PC-3 (cell line): Measurements from ENCODE around the gene MGST1. TPM values are rescaled to one million over a fixed set of nuclear protein-coding genes. Genes with fewer than 3 reads are reported as not detected.

Source experiments
- ATAC-seq: fragments of 200-7000 bp; cut with Tn5 transposase; 2 replicates; pipeline ENCODE4 v1.9.1; 2020; ENCODE audit warnings: mild to moderate bottlenecking, moderate library complexity
- BruUV-seq: library from RNA; stranded (reverse); fragments of 400-500 nt; replicated peaks from 2 replicates; lab custom pipeline; 2021; lab: Mats Ljungman, UMichigan
- CTCF ChIA-PET: fragments of 300-600 bp; sonication (Branson Sonifier 250); formaldehyde crosslinking; loops from one replicate; lab custom pipeline; 2022; ENCODE audit warnings: antibody characterized with exemption; lab: Charles Lee
- POLR2A ChIA-PET: fragments of 300-600 bp; sonication (Branson Sonifier 250); formaldehyde crosslinking; loops from one replicate; lab custom pipeline; 2022; ENCODE audit warnings: antibody characterized with exemption; ENCODE audit not compliant: unreplicated experiment; lab: Charles Lee
- DNase-seq: peaks from one replicate; pipeline ENCODE4 v3.0.0-alpha.2; 2015
- H2AFZ ChIP-seq: fragments of 300-600 bp; sonication (generic); 2 replicates; pipeline ENCODE4 v1.6.0; 2016; ENCODE audit warnings: antibody characterized with exemption, low read length
- H3F3A ChIP-seq: fragments of 300-600 bp; sonication (generic); one replicate; pipeline ENCODE4 v1.6.0; 2017; ENCODE audit warnings: antibody characterized with exemption, low read length, control low read depth, mild to moderate bottlenecking; ENCODE audit not compliant: unreplicated experiment
- H3K27ac ChIP-seq: fragments of 300-600 bp; sonication (generic); 2 replicates; pipeline ENCODE4 v1.5.1; 2016; ENCODE audit warnings: mild to moderate bottlenecking, low read length
- H3K27me3 ChIP-seq: fragments of 300-600 bp; sonication (generic); 2 replicates; pipeline ENCODE4 v1.6.1; 2016; ENCODE audit warnings: low read length, mixed read lengths
- H3K36me3 ChIP-seq: fragments of 300-600 bp; sonication (generic); 2 replicates; pipeline ENCODE4 v1.6.1; 2016; ENCODE audit warnings: low read depth, mixed run types, low read length, mixed read lengths
- H3K4me1 ChIP-seq: fragments of 300-600 bp; sonication (generic); 2 replicates; pipeline ENCODE4 v1.5.1; 2016; ENCODE audit warnings: low read length; ENCODE audit not compliant: insufficient read depth
- H3K4me2 ChIP-seq: fragments of 300-600 bp; sonication (generic); 2 replicates; pipeline ENCODE4 v1.6.0; 2016; ENCODE audit warnings: low read length
- H3K4me3 ChIP-seq: fragments of 300-600 bp; sonication (generic); 2 replicates; pipeline ENCODE4 v1.5.1; 2016; ENCODE audit warnings: mild to moderate bottlenecking, low read length, mixed read lengths
- H3K79me2 ChIP-seq: fragments of 300-600 bp; sonication (generic); 2 replicates; pipeline ENCODE4 v1.6.1; 2017; ENCODE audit warnings: low read length, mixed read lengths
- H3K9ac ChIP-seq: fragments of 300-600 bp; sonication (generic); 2 replicates; pipeline ENCODE4 v1.6.0; 2016; ENCODE audit warnings: mild to moderate bottlenecking, low read length
- H3K9me2 ChIP-seq: fragments of 300-600 bp; sonication (generic); replicated peaks from 2 replicates; pipeline ENCODE4 v1.6.1; 2016; ENCODE audit warnings: mixed run types, low read length, mixed read lengths
- H3K9me3 ChIP-seq: fragments of 300-600 bp; sonication (generic); 2 replicates; pipeline ENCODE4 v1.6.1; 2016; ENCODE audit warnings: low read length, mixed read lengths
- H4K20me1 ChIP-seq: fragments of 300-600 bp; sonication (generic); 2 replicates; pipeline ENCODE4 v1.6.1; 2016; ENCODE audit warnings: low read length, mixed read lengths
- CTCF ChIP-seq: fragments of 300-600 bp; sonication (generic); conservative IDR thresholded peaks from 2 replicates; pipeline ENCODE4 v1.5.1; 2017; ENCODE audit warnings: antibody characterized with exemption, low read depth, mild to moderate bottlenecking, low read length
- EZH2 ChIP-seq: fragments of 300-600 bp; sonication (generic); IDR thresholded peaks from one replicate; pipeline ENCODE4 v1.6.1; 2017; ENCODE audit warnings: antibody characterized with exemption, mild to moderate bottlenecking, low read length; ENCODE audit not compliant: unreplicated experiment
- EZH2phosphoT487 ChIP-seq: fragments of 300-600 bp; sonication (generic); IDR thresholded peaks from 2 replicates; pipeline ENCODE4 v1.6.1; 2018; ENCODE audit warnings: mild to moderate bottlenecking, antibody characterized with exemption, low read length, borderline replicate concordance
- intact Hi-C: fragments of 100-400 bp; cut with micrococcal nuclease; formaldehyde crosslinking; loops from 2 replicates; pipeline ENCODE4 v1.9.0; 2023
- total RNA-seq: library from RNA; depleted of rRNA; stranded (reverse); fragments of >200 nt; gene quantifications from 2 replicates; pipeline ENCODE4 v1.2.3, GENCODE V29; 2014

The MGST1 gene
- total RNA-seq, 1 experiment from 2014 or later, result 105 TPM

- no TSS peak for BruUV-seq
- H3K4me3 ChIP-seq, result no peak overlapping the region
- CTCF ChIA-PET, result no interaction called here
- peaks cover 13% of the 10 kb centered on the region for H3K4me1 ChIP-seq
- H3K79me2 ChIP-seq, result no peaks in the 10 kb centered on the region
- intact Hi-C loops, result no loop called here
- H3F3A ChIP-seq, result no peaks in the 10 kb centered on the region
- H4K20me1 ChIP-seq, result no peaks in the 10 kb centered on the region
- H3K4me2 ChIP-seq, result peak overlapping the region; percentile 36
- no peaks in the 10 kb centered on the region for H3K9me3 ChIP-seq
- H3K9me2 ChIP-seq, result no peaks in the 10 kb centered on the region
- peak overlapping the region; percentile 40 for H3K27ac ChIP-seq
- H3K27me3 ChIP-seq, result no peaks in the 10 kb centered on the region
- no peaks in the 10 kb centered on the region for H3K36me3 ChIP-seq
- ATAC-seq (no peak), DNase-seq (peak; percentile 22)
- no peak overlapping the region for H3K9ac ChIP-seq
- POLR2A ChIA-PET, result no interaction called here
- H2AFZ ChIP-seq, result no peak overlapping the region
- TF ChIP-seq EZH2, result no peak
- TF ChIP-seq CTCF, result no peak
- no peak for TF ChIP-seq EZH2phosphoT487
Measured at GRCh38 chr12:16323638-16324037, 23.8 kb upstream of the MGST1 start.

- intact Hi-C loops, result no loop called here
- CTCF ChIA-PET, result no interaction called here
- Histone ChIP-seq H3K36me3 (no peaks in the 10 kb centered on the region), H3K9ac (no peak overlapping the region), H3K4me1 (peaks cover 17% of the 10 kb centered on the region), H3K27me3 (no peaks in the 10 kb centered on the region), H3K9me3 (no peaks in the 10 kb centered on the region), H3K4me2 (no peak overlapping the region), H3K9me2 (no peaks in the 10 kb centered on the region), H3F3A (no peaks in the 10 kb centered on the region), H3K4me3 (no peak overlapping the region), H4K20me1 (no peaks in the 10 kb centered on the region), H2AFZ (no peak overlapping the region), H3K79me2 (no peaks in the 10 kb centered on the region), H3K27ac (no peak overlapping the region)
- DNase-seq, result no peak
- no TSS peak for BruUV-seq
- no peak for ATAC-seq
- POLR2A ChIA-PET, result no interaction called here
- TF ChIP-seq CTCF (no peak), EZH2 (no peak), EZH2phosphoT487 (no peak)
Measured at GRCh38 chr12:16324272-16324671, 23.2 kb upstream of the MGST1 start.

GRCh38 chr12:16324772-16325171, 22.7 kb upstream of the MGST1 start:
- CTCF ChIA-PET, result no interaction called here
- DNase-seq (no peak), ATAC-seq (no peak)
- Histone ChIP-seq H3K9me3 (no peaks in the 10 kb centered on the region), H2AFZ (no peak overlapping the region), H3K79me2 (no peaks in the 10 kb centered on the region), H3K4me2 (no peak overlapping the region), H4K20me1 (no peaks in the 10 kb centered on the region), H3K4me3 (no peak overlapping the region), H3K9ac (no peak overlapping the region), H3K9me2 (no peaks in the 10 kb centered on the region), H3K4me1 (peaks cover 22% of the 10 kb centered on the region), H3F3A (no peaks in the 10 kb centered on the region), H3K27me3 (no peaks in the 10 kb centered on the region), H3K27ac (no peak overlapping the region), H3K36me3 (no peaks in the 10 kb centered on the region)
- no peak for TF ChIP-seq EZH2phosphoT487
- no peak for TF ChIP-seq CTCF
- TF ChIP-seq EZH2, result no peak
- intact Hi-C loops, result no loop called here
- POLR2A ChIA-PET, result no interaction called here
- no TSS peak for BruUV-seq
